Raji (cell line): ENCODE results near the gene CUBN.

Source experiments
- POLR2A ChIP-seq: IDR thresholded peaks from 2 replicates; pipeline ENCODE4 v1.6.1; 2011; ENCODE audit warnings: low read depth, low read length, control low read depth; ENCODE audit not compliant: insufficient read depth

CUBN gene

GRCh38 chr10:16988900-16989299 is 140.7 kb downstream of the CUBN start:
- TF ChIP-seq POLR2A, result no peak

GRCh38 chr10:16987976-16988610 is 141.5 kb downstream of the CUBN start:
- TF ChIP-seq POLR2A, result no peak

GRCh38 chr10:16987206-16987621 is 142.4 kb downstream of the CUBN start:
- TF ChIP-seq POLR2A, result no peak

GRCh38 chr10:16986406-16987205 is 143.0 kb downstream of the CUBN start:
- no peak for TF ChIP-seq POLR2A

GRCh38 chr10:16986082-16986405 is 143.6 kb downstream of the CUBN start:
- no peak for TF ChIP-seq POLR2A

GRCh38 chr10:16984242-16984641 is 145.4 kb downstream of the CUBN start:
- TF ChIP-seq POLR2A, result no peak

- TF ChIP-seq POLR2A, result no peak
Observed at GRCh38 chr10:16976803-16977202, 152.8 kb downstream of the CUBN start.

GRCh38 chr10:16975188-16975587 is 154.4 kb downstream of the CUBN start:
- TF ChIP-seq POLR2A, result no peak

- no peak for TF ChIP-seq POLR2A
Observed at GRCh38 chr10:16968416-16969041, 161.1 kb downstream of the CUBN start.

GRCh38 chr10:16967866-16968415 is 161.7 kb downstream of the CUBN start:
- TF ChIP-seq POLR2A, result no peak

GRCh38 chr10:16966991-16967865 is 162.4 kb downstream of the CUBN start:
- TF ChIP-seq POLR2A, result no peak

- TF ChIP-seq POLR2A, result no peak
Observed at GRCh38 chr10:16965740-16966447, 163.7 kb downstream of the CUBN start.

GRCh38 chr10:16965344-16965616 is 164.3 kb downstream of the CUBN start:
- no peak for TF ChIP-seq POLR2A

- no peak for TF ChIP-seq POLR2A
Observed at GRCh38 chr10:16964576-16965343, 164.9 kb downstream of the CUBN start.

GRCh38 chr10:16960551-16960950 is 169.1 kb downstream of the CUBN start:
- TF ChIP-seq POLR2A, result no peak
